Gastrocnemius medialis (tissue), 4 donors: ENCODE data around the gene PPFIA1.

Source experiments
- CTCF ChIP-seq, 5 experiments: fragments of 450-650 bp in 3 of 5; fragments of 200-600 bp in 2 of 5; sonication (generic) in 2 of 5; IDR thresholded peaks in 4 of 5; conservative IDR thresholded peaks in 1 of 5; 1 replicate in 4 of 5; 2 replicates in 1 of 5; pipeline ENCODE4 v1.5.1; 2016 to 2019; ENCODE audit warnings: antibody characterized with exemption in 5 of 5, mild to moderate bottlenecking in 3 of 5, moderate library complexity in 3 of 5
- POLR2A ChIP-seq, 2 donors: fragments of 450-650 bp; IDR thresholded peaks; one replicate each; pipeline ENCODE4 v1.6.1; 2017; ENCODE audit warnings: antibody characterized with exemption in 2 of 2, mild to moderate bottlenecking in 2 of 2, moderate library complexity in 2 of 2

GRCh38 chr11:70226967-70227366 is 43.5 kb upstream of the PPFIA1 start:
- no peak for TF ChIP-seq CTCF (IDR thresholded peaks at IDR 0.05 in 4 of 5, conservative IDR thresholded peaks at IDR 0.05 in 1 of 5)
- TF ChIP-seq POLR2A (IDR thresholded peaks at IDR 0.05): no peak
